HG03460 (cell line): Measurements from ENCODE around the gene INKA1.
"Not testable (repeated sequence)": the region's sequence is repeated elsewhere in the genome, so short reads cannot be mapped to it uniquely, and the experiment has no call there.

ENCODE experiments used
- ATAC-seq: cut with Tn5 transposase; IDR thresholded peaks from one replicate; pipeline ENCODE4 v1.9.1; 2021; ENCODE audit not compliant: unreplicated experiment

INKA1 gene

DNA sequence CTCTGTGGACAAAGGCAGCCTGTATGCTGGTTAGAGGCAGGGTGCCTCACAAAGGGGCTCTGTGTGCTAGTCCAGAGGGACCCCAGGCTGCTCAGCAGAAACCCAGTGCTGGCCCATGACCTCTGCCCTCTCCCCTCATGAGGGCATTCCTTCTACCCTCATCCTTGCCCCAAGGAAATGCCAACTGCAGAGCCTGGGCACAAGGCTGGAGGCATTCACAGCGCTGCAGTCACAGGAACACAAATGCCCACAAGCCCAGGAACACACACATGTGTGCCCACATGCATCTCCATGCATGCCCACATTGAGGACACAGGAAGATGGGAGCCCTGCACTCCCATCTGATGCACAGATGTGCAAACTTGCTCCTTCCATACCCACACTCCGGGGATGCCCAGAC, 3.8 kb downstream of the INKA1 start:
- ATAC-seq: no peak

DNA sequence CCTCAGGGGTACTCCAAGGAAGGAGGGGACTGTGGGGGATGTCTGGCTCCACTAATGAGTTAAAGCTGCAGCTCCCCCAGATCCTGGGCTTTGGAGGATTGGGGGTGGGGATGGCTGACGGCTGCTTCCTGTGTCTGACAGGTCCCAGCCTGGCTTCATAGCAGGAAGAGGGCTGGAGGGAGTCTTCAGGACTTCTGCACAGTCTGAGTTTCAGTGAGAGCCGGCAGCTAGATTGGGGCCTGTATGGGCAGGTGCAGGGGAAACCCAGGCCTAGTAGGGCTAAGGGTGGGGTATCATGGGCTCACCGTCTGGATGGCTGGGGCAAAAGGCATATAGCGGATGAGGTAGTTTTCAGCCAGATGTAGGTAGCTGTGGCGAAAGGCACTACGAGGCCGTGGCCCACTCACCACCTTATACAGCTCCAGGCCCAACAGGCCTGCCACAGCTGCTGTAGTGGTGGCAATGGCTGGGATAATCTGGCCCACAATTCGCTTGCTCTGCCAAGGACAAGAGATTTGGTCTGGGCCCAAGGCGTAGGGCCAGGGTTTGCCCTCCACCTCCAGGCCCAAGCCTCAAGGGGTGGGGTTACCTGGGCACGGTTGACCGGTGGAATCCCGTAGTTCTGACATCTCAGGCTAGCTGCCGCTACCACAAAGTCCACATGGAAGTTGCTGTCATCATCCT, 4.5 kb downstream of the INKA1 start:
- no peak for ATAC-seq

DNA sequence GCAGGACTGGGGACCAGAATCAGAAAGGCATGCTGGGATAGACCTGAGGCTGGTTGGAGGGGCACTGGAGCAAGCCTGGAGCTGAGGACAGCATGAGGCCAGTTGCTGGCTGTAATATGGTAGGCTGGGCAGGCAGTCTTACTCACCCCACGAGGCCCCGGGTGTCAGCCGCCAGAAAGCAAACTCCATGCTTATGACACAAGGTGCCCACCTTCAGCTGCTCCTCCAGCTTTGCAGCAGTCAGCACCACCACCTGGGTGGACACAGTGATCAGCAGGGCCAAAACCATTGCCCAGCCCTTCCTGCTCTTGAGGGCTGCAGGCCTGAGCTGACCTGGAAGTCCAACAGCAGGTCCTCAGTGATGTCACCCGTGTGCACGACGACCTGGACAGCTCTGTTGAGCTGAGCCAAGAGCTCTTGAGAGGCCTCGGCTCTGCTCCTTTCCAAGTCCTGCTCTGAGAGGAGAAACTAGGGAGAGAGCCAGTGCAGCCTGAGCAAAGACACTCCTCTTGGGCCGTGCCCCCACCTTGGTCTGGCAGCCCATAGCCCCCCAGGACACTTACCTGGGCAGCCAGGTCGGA, 9.9 kb downstream of the INKA1 start:
- no peak for ATAC-seq

DNA sequence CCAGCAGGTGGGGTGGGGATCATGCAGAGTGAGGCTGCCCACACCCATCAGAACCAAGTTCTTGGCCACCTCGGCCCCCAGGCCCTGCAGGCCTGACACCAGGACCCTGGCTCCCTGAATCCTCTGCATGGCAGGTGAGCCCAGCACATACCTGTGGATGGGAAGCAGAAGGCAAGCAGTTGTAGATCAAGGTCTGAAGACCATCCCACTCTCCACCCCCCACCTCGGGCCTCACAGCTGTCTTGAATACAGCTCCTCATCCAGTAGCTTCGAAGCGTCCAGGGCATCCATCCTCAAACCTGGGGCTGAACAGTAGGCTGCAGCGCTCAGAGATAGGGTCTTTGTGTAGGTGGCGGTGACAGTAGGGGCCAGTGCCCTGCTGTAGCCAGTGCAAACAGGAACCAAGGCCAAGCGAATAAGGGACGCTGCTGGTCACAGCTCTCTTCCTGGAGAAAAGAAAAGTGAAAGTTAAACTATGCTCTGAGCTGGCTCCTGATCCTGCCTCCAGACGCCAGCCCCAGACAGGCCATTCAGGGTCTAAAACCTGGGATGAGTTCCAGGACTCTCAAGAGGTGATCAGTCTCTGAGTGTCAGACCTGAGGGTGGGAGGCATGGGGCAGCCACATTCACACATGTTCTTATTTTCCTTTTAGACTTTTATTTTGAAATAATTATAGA, 10.6 kb downstream of the INKA1 start, which contains the start of gene UBA7:
TSS of gene UBA7 (minus strand) at position 457 of the 678 bp plus-strand sequence. CDS start at position 291, 166 bp downstream.
- no peak for ATAC-seq

DNA sequence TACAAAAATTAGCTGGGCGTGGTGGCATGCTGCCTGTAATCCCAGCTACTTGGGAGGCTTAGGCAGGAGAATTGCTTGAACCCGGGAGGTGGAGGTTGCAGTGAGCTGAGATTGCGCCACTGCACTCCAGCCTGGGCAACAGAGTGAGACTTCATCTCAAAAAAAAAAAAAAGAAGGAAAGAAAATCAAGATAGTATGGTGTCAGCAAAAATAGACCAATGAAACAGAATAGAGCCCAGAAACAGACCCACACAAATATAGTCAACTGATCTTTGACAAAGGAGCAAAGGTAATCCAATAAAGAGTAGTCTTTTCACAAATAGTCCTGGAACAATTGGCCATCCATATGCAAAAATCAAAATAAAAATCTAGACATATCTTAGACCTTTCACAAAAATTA, 20.1 kb downstream of the INKA1 start:
- not testable (repeated sequence) for ATAC-seq

DNA sequence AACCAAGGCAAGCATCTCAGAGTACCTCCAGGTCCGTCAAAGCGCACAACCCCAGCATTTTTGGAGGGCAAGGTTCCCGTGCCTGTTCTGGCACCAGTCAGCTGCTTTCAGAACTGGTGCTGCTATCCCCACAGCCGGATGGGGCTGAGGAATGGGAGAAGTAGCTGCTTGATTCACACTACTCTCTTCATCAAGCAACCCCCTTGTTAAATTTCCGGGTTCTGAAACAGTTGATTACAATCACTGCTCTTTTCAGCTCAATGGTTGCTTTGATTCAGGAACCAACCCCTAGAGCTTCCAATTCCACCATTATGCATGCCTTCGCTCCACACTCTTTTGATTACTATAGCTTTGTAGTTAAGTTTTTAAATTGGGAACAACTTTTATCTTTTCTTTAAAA, 23.0 kb downstream of the INKA1 start:
- ATAC-seq: no peak

DNA sequence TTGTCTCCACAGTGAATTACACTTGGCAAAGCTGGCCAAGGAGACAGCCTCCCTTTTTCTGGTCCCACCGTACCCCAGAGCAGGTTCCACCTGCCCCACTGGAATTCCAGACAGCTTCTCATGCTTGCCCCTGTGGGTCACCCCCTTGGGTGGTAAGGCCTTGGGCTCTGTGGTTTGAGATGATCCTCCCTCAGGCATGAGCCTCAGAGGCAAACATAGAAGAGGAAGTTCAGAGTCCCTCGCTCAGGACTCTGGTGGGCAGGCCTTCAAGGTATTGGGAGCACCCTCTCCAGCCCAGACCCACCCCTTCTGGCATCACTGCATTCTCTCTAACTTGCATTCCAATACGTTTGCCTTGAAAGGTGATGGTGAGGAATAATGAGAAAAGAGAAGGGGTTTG, 28.3 kb downstream of the INKA1 start:
- ATAC-seq: no peak

DNA sequence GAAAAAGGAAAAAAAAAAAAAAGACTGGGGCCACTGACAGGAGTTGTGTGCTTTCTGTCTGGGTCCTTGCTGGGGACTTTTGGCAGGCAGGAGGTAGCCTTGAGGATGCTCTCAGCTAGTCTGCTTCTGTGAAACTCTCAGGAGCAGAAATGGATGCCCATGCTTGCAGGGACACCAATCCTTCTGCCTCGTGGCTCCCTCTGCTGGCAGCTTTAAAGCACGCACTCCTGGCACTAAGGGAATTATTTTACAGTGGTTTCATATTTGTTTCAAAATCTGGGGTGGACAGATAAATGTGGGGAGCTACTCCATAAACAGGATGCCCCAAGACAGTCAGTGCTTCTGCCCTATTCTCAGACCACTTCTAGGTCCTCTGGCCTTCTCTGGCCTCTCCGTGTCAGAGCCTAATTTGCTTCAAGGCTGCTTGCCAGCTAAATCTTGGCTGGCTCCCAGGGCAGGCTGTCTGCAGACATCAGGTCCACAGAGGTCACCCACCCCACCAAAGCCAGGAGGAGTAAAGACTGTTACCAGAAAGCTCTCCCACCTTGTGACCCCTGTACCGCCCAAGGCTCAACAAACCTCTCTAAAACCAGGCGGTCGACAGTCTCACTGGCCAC, 36.2 kb downstream of the INKA1 start:
- ATAC-seq: no peak

DNA sequence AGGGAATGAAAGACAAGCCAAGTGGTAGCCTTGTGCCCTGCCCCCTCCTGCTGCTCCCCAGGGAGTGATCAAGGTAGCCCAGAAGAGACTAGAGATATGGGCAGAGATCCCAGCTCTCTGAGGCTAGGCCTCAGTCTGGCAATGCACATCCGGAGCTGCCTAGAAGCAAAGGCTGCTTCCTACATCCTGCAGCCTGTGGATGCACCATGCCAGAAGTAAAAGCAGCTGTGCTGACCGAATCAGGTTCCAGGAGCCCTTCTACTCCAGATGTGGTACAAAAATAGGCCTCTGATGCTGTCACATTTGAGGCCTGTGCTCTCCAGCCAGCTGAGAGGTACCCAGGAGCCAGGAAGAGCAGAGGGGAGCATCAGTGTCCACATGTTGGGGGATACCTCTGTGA, 37.3 kb downstream of the INKA1 start:
- ATAC-seq: no peak

DNA sequence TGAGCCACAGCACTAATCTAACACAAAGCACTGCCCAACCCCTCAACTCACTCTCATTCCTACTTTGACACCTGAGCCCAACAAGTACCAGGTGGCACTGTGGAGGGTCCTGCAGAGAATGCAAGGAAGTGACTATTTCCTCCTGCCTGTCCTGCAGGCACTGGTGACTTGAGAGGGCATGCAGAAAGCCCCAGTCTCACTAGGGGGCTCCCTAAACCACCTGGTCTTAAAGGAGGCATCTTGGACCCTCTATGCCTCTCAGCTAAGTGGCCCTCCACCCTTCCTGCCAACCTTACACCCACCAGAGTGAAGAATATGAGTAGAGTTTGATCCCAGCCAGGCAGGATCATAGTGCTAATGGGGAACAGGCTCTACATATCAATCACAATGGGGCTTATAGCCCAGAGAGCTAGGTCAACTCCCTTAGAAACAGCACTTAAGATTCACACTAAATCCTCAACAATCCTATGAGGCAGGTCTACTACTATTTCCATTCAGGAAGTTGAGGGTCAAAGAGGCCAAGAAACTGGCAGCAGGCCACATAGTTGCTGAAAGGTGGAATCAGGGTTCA, 38.1 kb downstream of the INKA1 start:
- ATAC-seq: no peak

DNA sequence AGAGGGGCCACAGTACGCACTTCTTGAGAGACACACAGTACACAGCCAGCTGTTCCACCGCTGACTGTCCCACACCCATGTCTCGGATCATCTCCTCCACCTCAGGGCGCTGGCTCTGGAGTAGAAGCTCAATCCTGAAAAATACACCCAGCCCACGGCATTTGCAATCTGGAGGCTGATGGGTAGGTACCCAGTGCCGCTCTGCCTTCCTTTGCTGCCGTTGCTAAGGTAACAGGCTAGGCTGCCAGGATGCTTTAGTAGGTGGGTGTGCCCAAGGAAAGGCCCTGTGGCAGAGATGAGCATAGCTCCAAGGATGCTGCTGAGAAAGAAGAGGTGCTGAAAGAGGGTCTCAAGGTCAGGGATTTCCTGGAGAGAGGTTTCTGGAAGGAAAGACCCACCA, 38.7 kb downstream of the INKA1 start:
- no peak for ATAC-seq

DNA sequence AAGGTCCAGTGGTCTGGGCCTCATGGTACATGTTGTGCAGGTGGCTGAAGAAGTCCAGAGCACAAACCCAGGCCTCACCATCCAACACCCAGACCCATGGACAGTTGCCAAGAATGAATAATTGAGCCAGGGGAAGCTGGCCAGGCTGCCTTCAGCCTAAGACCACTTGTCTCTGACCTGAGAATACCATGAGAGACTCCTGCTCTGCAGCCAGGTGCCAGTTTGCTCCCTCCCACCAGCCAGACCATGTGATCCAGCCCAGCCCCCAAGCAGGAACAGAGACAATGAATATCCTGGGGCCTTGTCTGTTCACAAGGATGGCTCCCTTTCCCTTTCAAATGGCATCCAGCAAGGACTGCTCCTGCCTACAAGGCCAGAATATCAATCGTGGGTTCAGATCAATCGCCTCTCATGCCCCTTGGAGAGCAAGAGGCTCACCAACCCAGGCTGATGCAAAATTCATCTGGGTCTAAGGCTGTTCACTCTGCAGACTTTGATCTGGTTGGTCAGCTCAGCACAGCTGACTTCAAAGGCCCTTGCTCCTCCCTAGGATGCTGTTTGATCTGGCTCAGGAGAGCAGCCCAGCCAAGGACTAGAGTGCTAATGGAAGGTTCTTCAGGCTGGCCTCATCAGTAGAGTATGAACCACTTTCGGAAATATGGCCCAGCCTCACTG, 39.9 kb downstream of the INKA1 start:
- ATAC-seq: no peak

DNA sequence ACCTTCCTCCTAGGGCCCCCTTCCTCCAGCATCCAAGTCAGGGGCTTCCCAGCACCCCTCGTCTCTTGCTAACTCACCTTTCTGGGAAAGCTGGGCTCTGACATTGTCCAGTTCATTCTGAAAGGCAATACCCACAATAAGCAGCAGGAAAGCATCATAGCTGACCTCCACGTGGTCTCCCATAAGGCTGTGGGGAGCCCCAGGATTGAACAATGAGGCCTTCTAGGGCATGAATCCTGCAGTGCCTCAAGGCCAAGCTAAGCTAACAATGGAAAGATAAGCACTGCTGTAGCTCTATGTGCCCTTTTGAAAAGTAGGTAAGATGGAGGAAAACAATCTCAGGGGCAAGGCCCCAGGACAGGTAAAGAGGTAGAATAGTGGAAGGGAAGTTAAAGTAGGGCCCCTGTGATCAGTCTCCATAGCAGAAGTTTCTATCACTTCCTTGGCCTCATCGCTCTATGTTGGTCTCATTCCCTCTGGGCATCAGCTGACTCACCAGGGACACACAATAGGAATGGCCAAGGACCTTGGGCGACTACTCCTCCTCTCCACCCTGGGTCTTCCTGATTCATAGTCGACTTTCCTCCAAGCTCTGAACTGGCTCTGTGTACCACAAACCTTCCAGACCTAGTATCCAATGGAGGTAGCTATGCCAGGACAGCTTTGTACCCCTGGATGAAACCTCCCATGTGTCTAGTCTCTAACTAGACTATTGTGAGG, 41.6 kb downstream of the INKA1 start:
- ATAC-seq: no peak

DNA sequence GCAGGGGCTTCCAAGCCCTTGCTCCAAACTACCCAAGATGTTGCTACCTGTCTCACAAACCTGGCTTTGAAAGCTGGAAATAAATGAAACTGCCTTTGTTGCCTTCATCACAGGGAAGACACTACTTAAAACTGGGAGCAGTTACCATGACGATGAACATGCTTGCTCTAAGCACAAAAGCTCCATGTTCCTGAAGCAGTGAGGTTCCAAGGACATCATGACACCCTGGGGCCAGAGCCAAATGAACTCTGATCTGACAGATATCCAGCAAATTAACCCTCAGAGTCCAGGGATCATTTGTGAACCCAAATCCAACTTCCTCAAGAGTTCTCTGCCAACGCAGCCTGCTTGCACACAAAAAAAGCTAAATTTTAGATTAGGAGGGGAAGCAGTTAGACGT, 42.6 kb downstream of the INKA1 start:
- no peak for ATAC-seq
